Transverse colon (tissue), 4 donors: ENCODE measurements around the gene CLDN22. TPM values are rescaled to one million over a fixed set of nuclear protein-coding genes. Genes with fewer than 3 reads are reported as not detected.

Source experiments
- DNase-seq: peaks from one replicate; pipeline ENCODE4 v3.0.0-alpha.2; 2019
- H3K27ac ChIP-seq, 4 donors: fragments of 200-600 bp; sonication (generic); 2 replicates each; pipeline ENCODE4 v1.5.1; 2016 to 2018; ENCODE audit warnings: inconsistent platforms in 4 of 4
- H3K27me3 ChIP-seq: fragments of 200-600 bp; sonication (generic); 2 replicates; pipeline ENCODE4 v1.5.1; 2017; ENCODE audit warnings: inconsistent platforms
- H3K36me3 ChIP-seq, 4 donors: fragments of 200-600 bp; sonication (generic); 2 replicates each; pipeline ENCODE4 v1.5.1; 2017 to 2019; ENCODE audit warnings: inconsistent platforms in 4 of 4
- H3K4me1 ChIP-seq, 4 donors: fragments of 200-600 bp; sonication (generic); 2 replicates each; pipeline ENCODE4 v1.5.1; 2017 to 2020; ENCODE audit warnings: inconsistent platforms in 4 of 4
- H3K4me3 ChIP-seq, 4 donors: fragments of 200-600 bp; sonication (generic); 1 replicate in 1 of 4; 2 replicates in 3 of 4; pipeline versions ENCODE4 v1.5.1 to v1.6.1; 2017 to 2019; ENCODE audit warnings: inconsistent platforms in 4 of 4
- H3K9me3 ChIP-seq, 2 donors: fragments of 200-600 bp; sonication (generic); 2 replicates each; pipeline ENCODE4 v1.5.1; 2017 to 2019; ENCODE audit warnings: inconsistent platforms in 2 of 2
- EP300 ChIP-seq: sonication (generic); formaldehyde crosslinking; IDR thresholded peaks from one replicate; pipeline ENCODE4 v1.6.1; 2017; ENCODE audit warnings: antibody characterized with exemption, low read depth
- POLR2A ChIP-seq: fragments of 450-650 bp; IDR thresholded peaks from one replicate; pipeline ENCODE4 v1.6.1; 2016; ENCODE audit warnings: antibody characterized with exemption, mild to moderate bottlenecking, moderate library complexity
- POLR2AphosphoS5 ChIP-seq, 3 donors: sonication (generic); formaldehyde crosslinking; IDR thresholded peaks; one replicate each; pipeline ENCODE4 v1.6.1; 2016; ENCODE audit warnings: antibody characterized with exemption in 3 of 3
- WGBS, 2 donors: methylation state at CpG; one replicate each; pipeline ENCODE4 v1.1.5; 2018; ENCODE audit warnings: low coverage in 1 of 2; 5-methylcytosine and 5-hydroxymethylcytosine counted together
- in situ Hi-C, 4 donors: fragments of 200-750 bp; cut with MboI; loops; one replicate each; pipeline versions ENCODE4 v1.15.0 to v1.15.1; 2017; ENCODE audit warnings: low sequenced_read_pairs in 3 of 4, low pct_ligation_motif_present in 1 of 4, low pct_unique_long_range_greater_than_20kb in 1 of 4
- intact Hi-C: fragments of 100-400 bp; cut with DNase I; formaldehyde crosslinking; loops from one replicate; pipeline ENCODE4 v1.15.1; 2023; ENCODE audit warnings: low total_unique reads
- total RNA-seq, 4 donors: library from RNA; depleted of rRNA; stranded (reverse); fragments of >200 nt; gene quantifications; one replicate each; pipeline ENCODE4 v1.1.0, GENCODE V29; 2016
- TF ChIP-seq, protein P1 (sequence below), 5 experiments: fragments of 200-600 bp in 3 of 5; fragments of 450-650 bp in 2 of 5; sonication (generic) in 3 of 5; IDR thresholded peaks; 1 replicate in 2 of 5; 2 replicates in 3 of 5; pipeline ENCODE4 v1.5.1; 2016 to 2017; ENCODE audit warnings: antibody characterized with exemption in 5 of 5, inconsistent platforms in 3 of 5, mild to moderate bottlenecking in 2 of 5, moderate library complexity in 1 of 5

The CLDN22 gene
- total RNA-seq, 4 donors from 2014 or later = not detected

DNA sequence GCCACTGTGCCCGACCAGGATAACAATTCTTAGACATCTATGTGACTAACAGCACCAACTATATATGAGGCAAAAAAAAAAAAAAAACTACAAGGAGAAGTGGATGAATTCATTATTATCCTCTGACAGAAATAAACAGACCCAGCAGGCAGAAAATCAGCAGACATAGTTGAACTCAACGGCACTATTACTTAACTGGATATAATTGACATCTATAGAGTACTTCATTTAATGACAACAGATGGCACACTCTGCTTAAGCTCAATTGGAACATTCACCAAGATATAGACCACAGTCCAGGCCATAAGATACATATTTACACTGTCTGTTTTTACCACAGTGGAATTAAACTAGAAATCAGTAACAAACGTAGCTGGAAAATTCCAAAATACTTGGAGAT, 13.3 kb downstream of the CLDN22 start:
- no peak overlapping the region for H3K27ac ChIP-seq
- no peaks in the 10 kb centered on the region for H3K4me1 ChIP-seq
- H3K27me3 ChIP-seq = no peaks in the 10 kb centered on the region
- H3K9me3 ChIP-seq = no peaks in the 10 kb centered on the region
- no peak overlapping the region for H3K4me3 ChIP-seq
- no peak for DNase-seq
- H3K36me3 ChIP-seq = no peaks in the 10 kb centered on the region
- 73 to 86% methylated on average over 2 to 3 of the region's 3 CpGs for WGBS, 2 donors
- in situ Hi-C loops (no loop called here), intact Hi-C loops (no loop called here)
- TF ChIP-seq POLR2AphosphoS5 (IDR thresholded peaks at IDR 0.05) (no peak), EP300 (no peak), POLR2A (no peak)
- TF ChIP-seq, protein P1, sequence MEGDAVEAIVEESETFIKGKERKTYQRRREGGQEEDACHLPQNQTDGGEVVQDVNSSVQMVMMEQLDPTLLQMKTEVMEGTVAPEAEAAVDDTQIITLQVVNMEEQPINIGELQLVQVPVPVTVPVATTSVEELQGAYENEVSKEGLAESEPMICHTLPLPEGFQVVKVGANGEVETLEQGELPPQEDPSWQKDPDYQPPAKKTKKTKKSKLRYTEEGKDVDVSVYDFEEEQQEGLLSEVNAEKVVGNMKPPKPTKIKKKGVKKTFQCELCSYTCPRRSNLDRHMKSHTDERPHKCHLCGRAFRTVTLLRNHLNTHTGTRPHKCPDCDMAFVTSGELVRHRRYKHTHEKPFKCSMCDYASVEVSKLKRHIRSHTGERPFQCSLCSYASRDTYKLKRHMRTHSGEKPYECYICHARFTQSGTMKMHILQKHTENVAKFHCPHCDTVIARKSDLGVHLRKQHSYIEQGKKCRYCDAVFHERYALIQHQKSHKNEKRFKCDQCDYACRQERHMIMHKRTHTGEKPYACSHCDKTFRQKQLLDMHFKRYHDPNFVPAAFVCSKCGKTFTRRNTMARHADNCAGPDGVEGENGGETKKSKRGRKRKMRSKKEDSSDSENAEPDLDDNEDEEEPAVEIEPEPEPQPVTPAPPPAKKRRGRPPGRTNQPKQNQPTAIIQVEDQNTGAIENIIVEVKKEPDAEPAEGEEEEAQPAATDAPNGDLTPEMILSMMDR (IDR thresholded peaks at IDR 0.05) = no peak

DNA sequence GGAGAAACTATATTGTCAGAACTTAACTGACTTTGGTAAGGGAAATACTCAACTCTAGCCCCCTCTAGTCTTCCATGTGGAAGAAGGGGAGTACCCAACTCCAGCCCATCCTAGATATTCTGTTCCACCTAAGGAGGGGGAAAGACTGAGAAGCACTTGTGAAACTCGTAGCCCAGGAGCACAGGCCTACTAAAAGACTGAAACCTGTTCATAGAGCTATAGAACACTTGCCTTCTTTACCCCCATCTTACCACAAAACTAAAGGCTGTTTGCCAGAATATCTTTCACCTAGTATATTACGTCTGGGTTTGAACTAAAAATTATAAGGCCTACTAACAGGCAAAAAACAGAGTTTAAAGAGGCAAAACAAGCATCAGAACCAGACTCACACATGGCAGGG, 15.5 kb downstream of the CLDN22 start:
- Histone ChIP-seq H3K9me3 (no peaks in the 10 kb centered on the region), H3K27me3 (no peaks in the 10 kb centered on the region), H3K27ac (no peak overlapping the region), H3K4me1 (peaks cover 0 to 4% (median 0%) of the 10 kb centered on the region in 4 donors), H3K36me3 (no peaks in the 10 kb centered on the region), H3K4me3 (no peak overlapping the region)
- no peak for DNase-seq
- in situ Hi-C loops (no loop called here), intact Hi-C loops (no loop called here)
- WGBS, 2 donors = 73% methylated on average over 2 of the region's 2 CpGs; no CpG with 5 or more reads in 1 of the 2 donors
- TF ChIP-seq, protein P1 (IDR thresholded peaks at IDR 0.05) = no peak
- no peak for TF ChIP-seq POLR2A
- TF ChIP-seq POLR2AphosphoS5 (IDR thresholded peaks at IDR 0.05) = no peak
- TF ChIP-seq EP300 = no peak

DNA sequence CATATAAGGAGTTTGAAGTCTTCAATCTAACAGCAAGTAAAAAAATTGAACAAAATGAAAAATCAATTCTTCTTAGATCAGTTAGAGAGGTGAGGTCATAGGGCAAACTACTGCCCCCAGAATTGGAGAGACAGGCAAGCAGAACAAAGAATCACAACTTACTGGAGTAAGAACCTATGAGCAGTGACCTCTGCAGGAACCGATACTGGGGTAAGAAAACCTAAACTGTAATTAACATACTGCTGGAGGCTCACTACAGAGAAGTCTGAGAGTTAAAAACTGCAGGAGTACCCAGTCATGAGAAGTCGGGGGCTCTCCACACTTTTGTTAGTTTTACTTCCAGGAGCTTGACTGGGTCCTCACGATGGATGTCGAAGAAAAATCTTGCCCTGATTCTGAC, 16.0 kb downstream of the CLDN22 start:
- 84 to 96% methylated on average over 4 of the region's 4 CpGs for WGBS, 2 donors
- in situ Hi-C loops = no loop called here

DNA sequence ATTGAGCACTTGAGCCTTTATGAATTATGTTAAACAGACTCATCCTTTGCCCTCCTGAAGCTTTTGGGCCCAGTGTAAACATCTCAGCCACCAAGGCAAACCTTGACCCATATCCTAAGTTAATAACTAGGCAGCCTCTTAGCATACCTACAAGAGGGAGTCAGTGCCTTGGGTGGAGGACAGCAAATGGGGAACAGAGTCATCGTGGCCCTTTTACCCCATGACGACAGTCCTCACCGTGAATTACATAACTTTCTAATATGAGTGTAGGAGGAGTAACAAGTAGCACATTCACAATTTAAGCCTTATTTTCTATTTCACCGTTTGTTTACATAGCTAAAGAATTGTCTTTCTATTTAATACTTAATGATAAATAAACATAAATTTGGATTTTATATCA, 16.8 kb downstream of the CLDN22 start:
- no peak overlapping the region for H3K27ac ChIP-seq
- no peak for DNase-seq
- no peak for TF ChIP-seq POLR2A
- TF ChIP-seq, protein P1 (IDR thresholded peaks at IDR 0.05) = no peak
- TF ChIP-seq EP300 = no peak
- no peak for TF ChIP-seq POLR2AphosphoS5 (IDR thresholded peaks at IDR 0.05)
- H3K4me3 ChIP-seq = no peak overlapping the region
- no peaks in the 10 kb centered on the region for H3K9me3 ChIP-seq
- in situ Hi-C loops = no loop called here
- H3K4me1 ChIP-seq = peaks cover 0 to 4% (median 0%) of the 10 kb centered on the region in 4 donors
- no peaks in the 10 kb centered on the region for H3K27me3 ChIP-seq
- H3K36me3 ChIP-seq = no peaks in the 10 kb centered on the region
- WGBS, 2 donors = 90 to 92% methylated on average over 4 of the region's 4 CpGs
- intact Hi-C loops = no loop called here

More for the DNA sequence above, 16.0 kb downstream of the CLDN22 start:
- Histone ChIP-seq H3K27ac (no peak overlapping the region), H3K4me3 (no peak overlapping the region), H3K36me3 (no peaks in the 10 kb centered on the region), H3K27me3 (no peaks in the 10 kb centered on the region), H3K4me1 (peaks cover 0 to 4% (median 0%) of the 10 kb centered on the region in 4 donors), H3K9me3 (no peaks in the 10 kb centered on the region)
- intact Hi-C loops = no loop called here
- no peak for DNase-seq
- no peak for TF ChIP-seq POLR2A
- no peak for TF ChIP-seq POLR2AphosphoS5 (IDR thresholded peaks at IDR 0.05)
- TF ChIP-seq, protein P1 (IDR thresholded peaks at IDR 0.05) = no peak
- no peak for TF ChIP-seq EP300
